Measurements from ENCODE around the gene ECE1.

DNA sequence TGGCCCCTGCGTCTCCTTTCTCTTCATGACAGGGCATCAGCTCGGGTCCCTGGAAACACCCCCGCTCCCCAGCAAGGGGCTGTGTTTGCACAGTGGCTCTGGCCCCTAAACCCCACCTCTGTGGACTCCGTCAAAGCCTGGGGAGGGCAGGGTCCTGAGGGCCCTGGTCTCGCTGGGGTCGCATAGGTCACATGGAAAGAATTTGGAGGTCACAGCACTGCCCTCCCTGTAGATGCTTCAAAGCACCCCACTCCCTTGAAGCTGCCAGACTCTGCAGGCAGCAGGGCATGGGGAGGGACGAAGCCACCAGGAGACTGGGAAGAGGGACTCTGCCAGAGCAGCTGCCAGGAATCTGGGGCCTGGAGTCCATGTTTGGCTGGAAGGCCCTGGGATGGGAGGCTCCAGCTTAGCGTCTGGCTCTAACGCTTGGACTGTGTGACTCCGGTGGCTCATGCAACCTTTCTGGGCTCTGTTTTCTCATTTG lies 36.6 kb upstream of the ECE1 start:
- TF ChIP-seq, protein P1, sequence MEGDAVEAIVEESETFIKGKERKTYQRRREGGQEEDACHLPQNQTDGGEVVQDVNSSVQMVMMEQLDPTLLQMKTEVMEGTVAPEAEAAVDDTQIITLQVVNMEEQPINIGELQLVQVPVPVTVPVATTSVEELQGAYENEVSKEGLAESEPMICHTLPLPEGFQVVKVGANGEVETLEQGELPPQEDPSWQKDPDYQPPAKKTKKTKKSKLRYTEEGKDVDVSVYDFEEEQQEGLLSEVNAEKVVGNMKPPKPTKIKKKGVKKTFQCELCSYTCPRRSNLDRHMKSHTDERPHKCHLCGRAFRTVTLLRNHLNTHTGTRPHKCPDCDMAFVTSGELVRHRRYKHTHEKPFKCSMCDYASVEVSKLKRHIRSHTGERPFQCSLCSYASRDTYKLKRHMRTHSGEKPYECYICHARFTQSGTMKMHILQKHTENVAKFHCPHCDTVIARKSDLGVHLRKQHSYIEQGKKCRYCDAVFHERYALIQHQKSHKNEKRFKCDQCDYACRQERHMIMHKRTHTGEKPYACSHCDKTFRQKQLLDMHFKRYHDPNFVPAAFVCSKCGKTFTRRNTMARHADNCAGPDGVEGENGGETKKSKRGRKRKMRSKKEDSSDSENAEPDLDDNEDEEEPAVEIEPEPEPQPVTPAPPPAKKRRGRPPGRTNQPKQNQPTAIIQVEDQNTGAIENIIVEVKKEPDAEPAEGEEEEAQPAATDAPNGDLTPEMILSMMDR (IDR thresholded peaks at IDR 0.05 in 8 of 11, conservative IDR thresholded peaks at IDR 0.05 in 3 of 11): no peak
- TF ChIP-seq POLR2AphosphoS5 (IDR thresholded peaks at IDR 0.05): peak in 1 of 3 donors; percentile 9
- no peak for TF ChIP-seq POLR2A (IDR thresholded peaks at IDR 0.05)

Data from spleen (tissue), 7 donors.